ENCODE data around the gene PIGM.
A peak's percentile ranks its signal among the peaks of the same experiment; 100 is the strongest.

Gene PIGM

GRCh38 chr1:160049101-160049500 lies 17.3 kb upstream of the PIGM start:
- DNase-seq (ENCODE audit: low spot score) = no peak
- H3K4me3 ChIP-seq = no peak overlapping the region
- no peak for TF ChIP-seq CTCF (IDR thresholded peaks at IDR 0.05)
- no peak overlapping the region for H3K27ac ChIP-seq

- DNase-seq (ENCODE audit: low spot score) = no peak
- Histone ChIP-seq H3K27ac (no peak overlapping the region), H3K4me3 (no peak overlapping the region)
- no peak for TF ChIP-seq CTCF (IDR thresholded peaks at IDR 0.05)
Observed at GRCh38 chr1:160048335-160048734, 16.5 kb upstream of the PIGM start.

- Histone ChIP-seq H3K4me3 (peak overlapping the region; percentile 17), H3K27ac (no peak overlapping the region)
- DNase-seq (ENCODE audit: low spot score) = no peak
- no peak for TF ChIP-seq CTCF (IDR thresholded peaks at IDR 0.05)
Observed at GRCh38 chr1:160047111-160047991, 15.6 kb upstream of the PIGM start.

GRCh38 chr1:160046494-160047110 lies 14.8 kb upstream of the PIGM start:
- TF ChIP-seq CTCF (IDR thresholded peaks at IDR 0.05) = peak; percentile 55
- no peak overlapping the region for H3K27ac ChIP-seq
- DNase-seq (ENCODE audit: low spot score) = peak; percentile 73
- peak overlapping the region; percentile 17 for H3K4me3 ChIP-seq

- no peak for DNase-seq (ENCODE audit: low spot score)
- no peak overlapping the region for H3K27ac ChIP-seq
- TF ChIP-seq CTCF (IDR thresholded peaks at IDR 0.05) = no peak
- H3K4me3 ChIP-seq = no peak overlapping the region
Observed at GRCh38 chr1:160045653-160046052, 13.9 kb upstream of the PIGM start.

- Histone ChIP-seq H3K4me3 (no peak overlapping the region), H3K27ac (no peak overlapping the region)
- TF ChIP-seq CTCF (IDR thresholded peaks at IDR 0.05) = no peak
- DNase-seq (ENCODE audit: low spot score) = no peak
Observed at GRCh38 chr1:160043543-160043942, 11.8 kb upstream of the PIGM start.

GRCh38 chr1:160040476-160040875 lies 8.7 kb upstream of the PIGM start:
- Histone ChIP-seq H3K4me3 (no peak overlapping the region), H3K27ac (no peak overlapping the region)
- TF ChIP-seq CTCF (IDR thresholded peaks at IDR 0.05) = no peak
- DNase-seq (ENCODE audit: low spot score) = no peak
